SK-N-SH treated with all-trans-retinoic acid at 6 μM for 48 hours (cell line): Measurements from ENCODE around the gene CPS1.

Experiments used
- ARNTL ChIP-seq: fragments of 450-650 bp; formaldehyde crosslinking; IDR thresholded peaks from 2 replicates; pipeline ENCODE4 v1.5.0; 2020; ENCODE audit warnings: low read depth, mild to moderate bottlenecking, moderate library complexity, borderline replicate concordance
- ESRRG ChIP-seq: fragments of 250-450 bp; sonication (Bioruptor Pico); IDR thresholded peaks from 2 replicates; pipeline ENCODE4 v1.6.1; 2021; ENCODE audit warnings: mild to moderate bottlenecking
- GLIS3 ChIP-seq: fragments of 250-450 bp; sonication (Bioruptor Pico); IDR thresholded peaks from 2 replicates; pipeline ENCODE4 v1.5.0; 2020; ENCODE audit warnings: mild to moderate bottlenecking, moderate library complexity
- OSR1 ChIP-seq: fragments of 250-450 bp; sonication (Bioruptor Pico); IDR thresholded peaks from 2 replicates; pipeline ENCODE4 v1.8.0; 2022; ENCODE audit warnings: moderate library complexity, mild to moderate bottlenecking, inconsistent platforms
- RARB ChIP-seq: fragments of 250-450 bp; sonication (Bioruptor Pico); IDR thresholded peaks from 2 replicates; pipeline ENCODE4 v1.8.0; 2021; ENCODE audit warnings: mild to moderate bottlenecking, moderate library complexity
- ZFP30 ChIP-seq: fragments of 450-650 bp; formaldehyde crosslinking; IDR thresholded peaks from 2 replicates; pipeline ENCODE4 v1.5.0; 2022; ENCODE audit warnings: mild to moderate bottlenecking, moderate library complexity
- ZNF565 ChIP-seq: fragments of 450-650 bp; formaldehyde crosslinking; conservative IDR thresholded peaks from 2 replicates; pipeline ENCODE4 v1.5.0; 2020; ENCODE audit warnings: low read depth, mild to moderate bottlenecking, moderate library complexity
- ZNF70 ChIP-seq: fragments of 450-650 bp; formaldehyde crosslinking; IDR thresholded peaks from 2 replicates; pipeline ENCODE4 v1.5.0; 2020; ENCODE audit warnings: mild to moderate bottlenecking, moderate library complexity
- TF ChIP-seq, protein P1 (sequence below): fragments of 250-450 bp; sonication (Bioruptor Pico); IDR thresholded peaks from 2 replicates; pipeline ENCODE4 v1.8.0; 2020; ENCODE audit warnings: mild to moderate bottlenecking, moderate library complexity, borderline replicate concordance
- TF ChIP-seq, protein P2 (sequence below): fragments of 250-450 bp; sonication (Bioruptor Pico); IDR thresholded peaks from 2 replicates; pipeline ENCODE4 v1.5.1; 2020; ENCODE audit warnings: low read depth, mild to moderate bottlenecking, moderate library complexity
- TF ChIP-seq, protein P3 (sequence below): fragments of 250-450 bp; sonication (Bioruptor Pico); IDR thresholded peaks from 2 replicates; pipeline ENCODE4 v1.5.0; 2020; ENCODE audit warnings: mild to moderate bottlenecking, moderate library complexity
- TF ChIP-seq, protein P4 (sequence below): fragments of 250-450 bp; sonication (Bioruptor Pico); IDR thresholded peaks from 2 replicates; pipeline ENCODE4 v1.8.0; 2021; ENCODE audit warnings: low read depth, mild to moderate bottlenecking, moderate library complexity, borderline replicate concordance

DNA sequence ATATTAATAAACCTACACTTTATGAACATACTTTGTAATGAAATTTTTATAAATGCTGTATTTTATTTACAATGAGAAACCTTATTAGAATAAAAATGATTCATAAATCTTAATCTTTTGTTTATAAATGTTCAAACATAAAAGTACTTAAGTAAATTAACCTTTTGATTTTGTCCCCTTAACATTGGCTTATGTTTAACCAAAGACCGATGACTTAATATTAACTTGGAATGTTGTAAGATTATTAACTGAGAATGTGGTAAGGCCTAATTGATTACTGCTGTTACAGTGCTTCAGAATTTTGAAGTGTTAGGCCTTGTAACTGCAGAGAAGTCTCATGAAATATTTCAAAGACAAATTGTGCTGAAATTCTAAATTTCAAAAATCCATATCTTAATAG lies 5.7 kb downstream of the CPS1 start:
- TF ChIP-seq, protein P1, sequence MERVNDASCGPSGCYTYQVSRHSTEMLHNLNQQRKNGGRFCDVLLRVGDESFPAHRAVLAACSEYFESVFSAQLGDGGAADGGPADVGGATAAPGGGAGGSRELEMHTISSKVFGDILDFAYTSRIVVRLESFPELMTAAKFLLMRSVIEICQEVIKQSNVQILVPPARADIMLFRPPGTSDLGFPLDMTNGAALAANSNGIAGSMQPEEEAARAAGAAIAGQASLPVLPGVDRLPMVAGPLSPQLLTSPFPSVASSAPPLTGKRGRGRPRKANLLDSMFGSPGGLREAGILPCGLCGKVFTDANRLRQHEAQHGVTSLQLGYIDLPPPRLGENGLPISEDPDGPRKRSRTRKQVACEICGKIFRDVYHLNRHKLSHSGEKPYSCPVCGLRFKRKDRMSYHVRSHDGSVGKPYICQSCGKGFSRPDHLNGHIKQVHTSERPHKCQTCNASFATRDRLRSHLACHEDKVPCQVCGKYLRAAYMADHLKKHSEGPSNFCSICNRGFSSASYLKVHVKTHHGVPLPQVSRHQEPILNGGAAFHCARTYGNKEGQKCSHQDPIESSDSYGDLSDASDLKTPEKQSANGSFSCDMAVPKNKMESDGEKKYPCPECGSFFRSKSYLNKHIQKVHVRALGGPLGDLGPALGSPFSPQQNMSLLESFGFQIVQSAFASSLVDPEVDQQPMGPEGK (CRISPR knock-in tag), result no peak
- TF ChIP-seq, protein P2, sequence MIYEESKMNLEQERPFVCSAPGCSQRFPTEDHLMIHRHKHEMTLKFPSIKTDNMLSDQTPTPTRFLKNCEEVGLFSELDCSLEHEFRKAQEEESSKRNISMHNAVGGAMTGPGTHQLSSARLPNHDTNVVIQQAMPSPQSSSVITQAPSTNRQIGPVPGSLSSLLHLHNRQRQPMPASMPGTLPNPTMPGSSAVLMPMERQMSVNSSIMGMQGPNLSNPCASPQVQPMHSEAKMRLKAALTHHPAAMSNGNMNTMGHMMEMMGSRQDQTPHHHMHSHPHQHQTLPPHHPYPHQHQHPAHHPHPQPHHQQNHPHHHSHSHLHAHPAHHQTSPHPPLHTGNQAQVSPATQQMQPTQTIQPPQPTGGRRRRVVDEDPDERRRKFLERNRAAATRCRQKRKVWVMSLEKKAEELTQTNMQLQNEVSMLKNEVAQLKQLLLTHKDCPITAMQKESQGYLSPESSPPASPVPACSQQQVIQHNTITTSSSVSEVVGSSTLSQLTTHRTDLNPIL (CRISPR knock-in tag), result no peak
- TF ChIP-seq ZNF70 (CRISPR knock-in tag) (no peak), OSR1 (no peak), ARNTL (CRISPR knock-in tag) (no peak), GLIS3 (CRISPR knock-in tag) (no peak), ZNF565 (CRISPR knock-in tag) (no peak), ZFP30 (CRISPR knock-in tag) (no peak), RARB (CRISPR knock-in tag) (no peak), ESRRG (CRISPR knock-in tag) (no peak)
- TF ChIP-seq, protein P3, sequence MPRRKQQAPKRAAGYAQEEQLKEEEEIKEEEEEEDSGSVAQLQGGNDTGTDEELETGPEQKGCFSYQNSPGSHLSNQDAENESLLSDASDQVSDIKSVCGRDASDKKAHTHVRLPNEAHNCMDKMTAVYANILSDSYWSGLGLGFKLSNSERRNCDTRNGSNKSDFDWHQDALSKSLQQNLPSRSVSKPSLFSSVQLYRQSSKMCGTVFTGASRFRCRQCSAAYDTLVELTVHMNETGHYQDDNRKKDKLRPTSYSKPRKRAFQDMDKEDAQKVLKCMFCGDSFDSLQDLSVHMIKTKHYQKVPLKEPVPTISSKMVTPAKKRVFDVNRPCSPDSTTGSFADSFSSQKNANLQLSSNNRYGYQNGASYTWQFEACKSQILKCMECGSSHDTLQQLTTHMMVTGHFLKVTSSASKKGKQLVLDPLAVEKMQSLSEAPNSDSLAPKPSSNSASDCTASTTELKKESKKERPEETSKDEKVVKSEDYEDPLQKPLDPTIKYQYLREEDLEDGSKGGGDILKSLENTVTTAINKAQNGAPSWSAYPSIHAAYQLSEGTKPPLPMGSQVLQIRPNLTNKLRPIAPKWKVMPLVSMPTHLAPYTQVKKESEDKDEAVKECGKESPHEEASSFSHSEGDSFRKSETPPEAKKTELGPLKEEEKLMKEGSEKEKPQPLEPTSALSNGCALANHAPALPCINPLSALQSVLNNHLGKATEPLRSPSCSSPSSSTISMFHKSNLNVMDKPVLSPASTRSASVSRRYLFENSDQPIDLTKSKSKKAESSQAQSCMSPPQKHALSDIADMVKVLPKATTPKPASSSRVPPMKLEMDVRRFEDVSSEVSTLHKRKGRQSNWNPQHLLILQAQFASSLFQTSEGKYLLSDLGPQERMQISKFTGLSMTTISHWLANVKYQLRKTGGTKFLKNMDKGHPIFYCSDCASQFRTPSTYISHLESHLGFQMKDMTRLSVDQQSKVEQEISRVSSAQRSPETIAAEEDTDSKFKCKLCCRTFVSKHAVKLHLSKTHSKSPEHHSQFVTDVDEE (CRISPR knock-in tag), result no peak
- TF ChIP-seq, protein P4, sequence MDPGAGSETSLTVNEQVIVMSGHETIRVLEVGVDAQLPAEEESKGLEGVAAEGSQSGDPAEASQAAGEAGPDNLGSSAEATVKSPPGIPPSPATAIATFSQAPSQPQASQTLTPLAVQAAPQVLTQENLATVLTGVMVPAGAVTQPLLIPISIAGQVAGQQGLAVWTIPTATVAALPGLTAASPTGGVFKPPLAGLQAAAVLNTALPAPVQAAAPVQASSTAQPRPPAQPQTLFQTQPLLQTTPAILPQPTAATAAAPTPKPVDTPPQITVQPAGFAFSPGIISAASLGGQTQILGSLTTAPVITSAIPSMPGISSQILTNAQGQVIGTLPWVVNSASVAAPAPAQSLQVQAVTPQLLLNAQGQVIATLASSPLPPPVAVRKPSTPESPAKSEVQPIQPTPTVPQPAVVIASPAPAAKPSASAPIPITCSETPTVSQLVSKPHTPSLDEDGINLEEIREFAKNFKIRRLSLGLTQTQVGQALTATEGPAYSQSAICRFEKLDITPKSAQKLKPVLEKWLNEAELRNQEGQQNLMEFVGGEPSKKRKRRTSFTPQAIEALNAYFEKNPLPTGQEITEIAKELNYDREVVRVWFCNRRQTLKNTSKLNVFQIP (CRISPR knock-in tag), result no peak
